Memory B cell (primary cell): ENCODE measurements around the gene PRR23A.

Experiments used
- ATAC-seq: fragments of 150-1000 bp; cut with Tn5 transposase; 2 replicates; pipeline ENCODE4 v1.10.0; 2021; ENCODE audit warnings: low read depth, mild to moderate bottlenecking, moderate library complexity
- DNase-seq, 2 donors: peaks; one replicate each; pipeline ENCODE4 v3.0.0; 2022; ENCODE audit warnings: low spot score in 2 of 2
- H3K27ac Mint-ChIP-seq: one replicate; pipeline ENCODE4 v1.8.0; 2022; ENCODE audit warnings: mild to moderate bottlenecking, moderate library complexity, mixed read lengths
- H3K27me3 Mint-ChIP-seq: one replicate; pipeline ENCODE4 v1.8.0; 2022; ENCODE audit warnings: mixed read lengths
- H3K36me3 Mint-ChIP-seq: one replicate; pipeline ENCODE4 v1.8.0; 2022; ENCODE audit warnings: mild to moderate bottlenecking, mixed read lengths
- H3K4me1 Mint-ChIP-seq: one replicate; pipeline ENCODE4 v1.8.0; 2022; ENCODE audit warnings: mixed read lengths
- H3K4me3 Mint-ChIP-seq: one replicate; pipeline ENCODE4 v1.8.0; 2022; ENCODE audit warnings: mild to moderate bottlenecking, moderate library complexity, mixed read lengths
- H3K9me3 Mint-ChIP-seq: one replicate; pipeline ENCODE4 v1.8.0; 2022; ENCODE audit warnings: mixed read lengths

PRR23A gene

GRCh38 chr3:138995706-138996105 lies 10.4 kb downstream of the PRR23A start:
- Mint-ChIP-seq H3K4me1 (no peaks in the 10 kb centered on the region), H3K36me3 (no peaks in the 10 kb centered on the region), H3K27me3 (peaks cover 9% of the 10 kb centered on the region), H3K4me3 (no peak overlapping the region), H3K27ac (no peak overlapping the region), H3K9me3 (peaks cover 1% of the 10 kb centered on the region)
- ATAC-seq (no peak), DNase-seq (no peak)

GRCh38 chr3:138987181-138987580 lies 18.9 kb downstream of the PRR23A start:
- no peak overlapping the region for H3K4me3 Mint-ChIP-seq
- peaks cover 3% of the 10 kb centered on the region for H3K27me3 Mint-ChIP-seq
- no peaks in the 10 kb centered on the region for H3K4me1 Mint-ChIP-seq
- no peak overlapping the region for H3K27ac Mint-ChIP-seq
- no peak for DNase-seq
- H3K9me3 Mint-ChIP-seq = no peaks in the 10 kb centered on the region
- H3K36me3 Mint-ChIP-seq = no peaks in the 10 kb centered on the region
- ATAC-seq = no peak

GRCh38 chr3:138985932-138986331 lies 20.1 kb downstream of the PRR23A start:
- DNase-seq = no peak
- H3K36me3 Mint-ChIP-seq = no peaks in the 10 kb centered on the region
- no peaks in the 10 kb centered on the region for H3K4me1 Mint-ChIP-seq
- no peak overlapping the region for H3K27ac Mint-ChIP-seq
- peaks cover 3% of the 10 kb centered on the region for H3K27me3 Mint-ChIP-seq
- no peaks in the 10 kb centered on the region for H3K9me3 Mint-ChIP-seq
- ATAC-seq = no peak
- H3K4me3 Mint-ChIP-seq = no peak overlapping the region

GRCh38 chr3:138984816-138985215 lies 21.3 kb downstream of the PRR23A start:
- Mint-ChIP-seq H3K4me3 (no peak overlapping the region), H3K27me3 (peaks cover 5% of the 10 kb centered on the region), H3K4me1 (no peaks in the 10 kb centered on the region), H3K27ac (no peak overlapping the region), H3K9me3 (no peaks in the 10 kb centered on the region), H3K36me3 (no peaks in the 10 kb centered on the region)
- no peak for ATAC-seq
- no peak for DNase-seq

- H3K4me1 Mint-ChIP-seq = no peaks in the 10 kb centered on the region
- H3K27me3 Mint-ChIP-seq = peaks cover 5% of the 10 kb centered on the region
- H3K36me3 Mint-ChIP-seq = no peaks in the 10 kb centered on the region
- DNase-seq (no peak), ATAC-seq (no peak)
- H3K27ac Mint-ChIP-seq = no peak overlapping the region
- H3K4me3 Mint-ChIP-seq = no peak overlapping the region
- no peaks in the 10 kb centered on the region for H3K9me3 Mint-ChIP-seq
These were observed 30.0 kb downstream of the PRR23A start for GRCh38 chr3:138976047-138976446.

GRCh38 chr3:138975351-138975750 lies 30.7 kb downstream of the PRR23A start:
- no peak overlapping the region for H3K27ac Mint-ChIP-seq
- H3K9me3 Mint-ChIP-seq = no peaks in the 10 kb centered on the region
- H3K4me3 Mint-ChIP-seq = no peak overlapping the region
- H3K36me3 Mint-ChIP-seq = no peaks in the 10 kb centered on the region
- peaks cover 5% of the 10 kb centered on the region for H3K27me3 Mint-ChIP-seq
- ATAC-seq (no peak), DNase-seq (no peak)
- H3K4me1 Mint-ChIP-seq = no peaks in the 10 kb centered on the region

- Mint-ChIP-seq H3K4me1 (no peaks in the 10 kb centered on the region), H3K27ac (no peak overlapping the region), H3K36me3 (no peaks in the 10 kb centered on the region), H3K4me3 (no peak overlapping the region), H3K9me3 (no peaks in the 10 kb centered on the region), H3K27me3 (peaks cover 4% of the 10 kb centered on the region)
- ATAC-seq = no peak
- DNase-seq = no peak
These were observed 31.6 kb downstream of the PRR23A start for GRCh38 chr3:138974462-138974861.

- Mint-ChIP-seq H3K27me3 (peaks cover 5% of the 10 kb centered on the region), H3K9me3 (no peaks in the 10 kb centered on the region), H3K27ac (no peak overlapping the region), H3K36me3 (no peaks in the 10 kb centered on the region), H3K4me3 (no peak overlapping the region), H3K4me1 (no peaks in the 10 kb centered on the region)
- ATAC-seq (no peak), DNase-seq (no peak)
These were observed 33.1 kb downstream of the PRR23A start for GRCh38 chr3:138972941-138973340.

- ATAC-seq (no peak), DNase-seq (no peak)
- H3K36me3 Mint-ChIP-seq = no peaks in the 10 kb centered on the region
- no peaks in the 10 kb centered on the region for H3K4me1 Mint-ChIP-seq
- H3K4me3 Mint-ChIP-seq = no peak overlapping the region
- peaks cover 5% of the 10 kb centered on the region for H3K27me3 Mint-ChIP-seq
- no peaks in the 10 kb centered on the region for H3K9me3 Mint-ChIP-seq
- no peak overlapping the region for H3K27ac Mint-ChIP-seq
These were observed 34.2 kb downstream of the PRR23A start for GRCh38 chr3:138971766-138972320.

- Mint-ChIP-seq H3K27ac (no peak overlapping the region), H3K9me3 (peaks cover 7% of the 10 kb centered on the region), H3K36me3 (no peaks in the 10 kb centered on the region), H3K4me3 (no peak overlapping the region), H3K27me3 (peaks cover 24% of the 10 kb centered on the region), H3K4me1 (peaks cover 6% of the 10 kb centered on the region)
- ATAC-seq (no peak), DNase-seq (no peak)
These were observed 41.1 kb downstream of the PRR23A start for GRCh38 chr3:138964923-138965322.

- Mint-ChIP-seq H3K4me3 (no peak overlapping the region), H3K36me3 (no peaks in the 10 kb centered on the region), H3K27ac (no peak overlapping the region), H3K4me1 (peaks cover 6% of the 10 kb centered on the region), H3K9me3 (peaks cover 7% of the 10 kb centered on the region), H3K27me3 (peaks cover 24% of the 10 kb centered on the region)
- no peak for ATAC-seq
- no peak for DNase-seq
These were observed 41.8 kb downstream of the PRR23A start for GRCh38 chr3:138964264-138964663.

GRCh38 chr3:138962854-138963560 lies 43.1 kb downstream of the PRR23A start:
- Mint-ChIP-seq H3K27ac (no peak overlapping the region), H3K4me1 (peaks cover 6% of the 10 kb centered on the region)
- no peak for DNase-seq

GRCh38 chr3:138960417-138960852 lies 45.6 kb downstream of the PRR23A start:
- Mint-ChIP-seq H3K9me3 (peaks cover 7% of the 10 kb centered on the region), H3K4me1 (peaks cover 6% of the 10 kb centered on the region), H3K36me3 (no peaks in the 10 kb centered on the region), H3K27me3 (peaks cover 34% of the 10 kb centered on the region), H3K4me3 (peak overlapping the region; percentile 39), H3K27ac (no peak overlapping the region)
- DNase-seq = no peak
- peak; percentile 19 for ATAC-seq

More at GRCh38 chr3:138962854-138963560, 43.1 kb downstream of the PRR23A start:
- Mint-ChIP-seq H3K27me3 (peaks cover 28% of the 10 kb centered on the region), H3K36me3 (no peaks in the 10 kb centered on the region), H3K9me3 (peaks cover 7% of the 10 kb centered on the region), H3K4me3 (no peak overlapping the region)
- no peak for ATAC-seq
